Stimulated activated CD4-positive, alpha-beta T cell treated with anti-CD3 and anti-CD28 coated beads, Interleukin-1b, Interleukin-23, amount 100 ng/mL, for 48 hours (primary cell): Measurements from ENCODE around the gene NDUFA1.
"Not testable (repeated sequence)": the region's sequence is repeated elsewhere in the genome, so short reads cannot be mapped to it uniquely, and the experiment has no call there.

ENCODE experiments used
- DNase-seq: peaks from one replicate; pipeline ENCODE4 v3.0.0-alpha.2; 2020

NDUFA1 gene

GRCh38 chrX:119871599-119872395, at the start of gene NDUFA1, which contains the start of gene RNF113A:
NDUFA1 (plus strand) TSS chrX:119871832; CDS start chrX:119871912, 80 bp downstream.
RNF113A (minus strand) TSS chrX:119871733; CDS start chrX:119871613, 120 bp downstream.
- DNase-seq = peak; percentile 88

- not testable (repeated sequence) for DNase-seq
Measured at GRCh38 chrX:119824221-119824620, 47.4 kb upstream of the NDUFA1 start.

- no peak for DNase-seq
Measured at GRCh38 chrX:119826399-119826959, 45.2 kb upstream of the NDUFA1 start.

- DNase-seq = no peak
Measured at GRCh38 chrX:119828446-119828845, 43.2 kb upstream of the NDUFA1 start.

- DNase-seq = no peak
Measured at GRCh38 chrX:119833905-119834304, 37.7 kb upstream of the NDUFA1 start.

- peak; percentile 95 for DNase-seq
Measured at GRCh38 chrX:119852382-119853353, 19.0 kb upstream of the NDUFA1 start, which contains the start of gene UPF3B. UPF3B (minus strand) TSS chrX:119852963; CDS start chrX:119852928, 35 bp downstream.

GRCh38 chrX:119853444-119853843, 18.2 kb upstream of the NDUFA1 start:
- no peak for DNase-seq

GRCh38 chrX:119870626-119871131, 953 bp upstream of the NDUFA1 start:
- peak; percentile 28 for DNase-seq

- DNase-seq = no peak
Measured at GRCh38 chrX:119871245-119871598, 410 bp upstream of the NDUFA1 start.

GRCh38 chrX:119878740-119879139, 7.1 kb downstream of the NDUFA1 start:
- no peak for DNase-seq

GRCh38 chrX:119880076-119880475, 8.4 kb downstream of the NDUFA1 start:
- DNase-seq = no peak

- peak; percentile 15 for DNase-seq
Measured at GRCh38 chrX:119880552-119881437, 9.2 kb downstream of the NDUFA1 start.

- DNase-seq = no peak
Measured at GRCh38 chrX:119885554-119886428, 14.2 kb downstream of the NDUFA1 start.

GRCh38 chrX:119887721-119888425, 16.2 kb downstream of the NDUFA1 start:
- DNase-seq = peak; percentile 63

GRCh38 chrX:119890626-119891025, 19.0 kb downstream of the NDUFA1 start:
- DNase-seq = not testable (repeated sequence)

GRCh38 chrX:119891961-119892692, 20.5 kb downstream of the NDUFA1 start:
- not testable (repeated sequence) for DNase-seq

GRCh38 chrX:119895843-119896326, 24.3 kb downstream of the NDUFA1 start, which contains the start of gene AKAP14:
AKAP14 (plus strand) TSS chrX:119895893; CDS start chrX:119903224, 7,331 bp downstream.
- DNase-seq = no peak

GRCh38 chrX:119899125-119899524, 27.5 kb downstream of the NDUFA1 start:
- DNase-seq = no peak

GRCh38 chrX:119900976-119901375, 29.3 kb downstream of the NDUFA1 start:
- DNase-seq = no peak
